Pancreas (tissue), 10 donors: Measurements from ENCODE around the gene VIT. TPM values are rescaled to one million over a fixed set of nuclear protein-coding genes. Genes with fewer than 3 reads are reported as not detected.

Experiments used
- ATAC-seq, 4 donors: fragments of 200-7000 bp; cut with Tn5 transposase; one replicate each; pipeline versions ENCODE4 v1.8.0 to v1.9.1; 2020; ENCODE audit warnings: mild to moderate bottlenecking in 4 of 4, moderate library complexity in 4 of 4
- DNase-seq, 6 donors: peaks; one replicate each; pipeline ENCODE4 v3.0.0-alpha.2; 2020
- FAIRE-seq: peaks from 2 replicates; lab custom pipeline; 2012; peaks lifted over from hg19 to GRCh38; lab: Jason Lieb, UNC
- H3K27ac ChIP-seq, 4 donors: fragments of 200-600 bp; sonication (generic); 1 replicate in 3 of 4; 2 replicates in 1 of 4; pipeline versions ENCODE4 v1.5.0 to v1.8.0; 2020
- H3K27me3 ChIP-seq, 4 donors: fragments of 200-600 bp; one replicate each; pipeline ENCODE4 v1.8.0; 2021
- H3K36me3 ChIP-seq, 3 donors: fragments of 200-600 bp; sonication (generic) in 1 of 3; one replicate each; pipeline versions ENCODE4 v1.5.0 to v1.8.0; 2020 to 2021
- H3K4me1 ChIP-seq, 3 donors: fragments of 200-600 bp; one replicate each; pipeline ENCODE4 v1.8.0; 2021
- H3K4me3 ChIP-seq, 4 donors: fragments of 200-600 bp; sonication (generic) in 2 of 4; one replicate each; pipeline versions ENCODE4 v1.5.0 to v1.8.0; 2020 to 2021
- H3K9me3 ChIP-seq, 4 donors: fragments of 200-600 bp; one replicate each; pipeline ENCODE4 v1.8.0; 2021
- WGBS, 2 donors: extraction: QIAGEN DNeasy Blood & Tissue Kit; methylation state at CpG; one replicate each; pipeline ENCODE4 v1.1.7; 2013; 5-methylcytosine and 5-hydroxymethylcytosine counted together
- intact Hi-C, 3 donors: fragments of 100-400 bp; cut with DNase I; formaldehyde crosslinking; loops; one replicate each; pipeline versions ENCODE4 v1.11.1 to v1.14.2; 2022
- polyA plus RNA-seq, 2 donors: library from polyadenylated mRNA; stranded (reverse); fragments of 200-250 nt; gene quantifications; one replicate each; pipeline ENCODE4 v1.2.3, GENCODE V29; 2013
- total RNA-seq, 6 donors: library from RNA; stranded (reverse); fragmentation: NEBNext Ultra II Directional in 4 of 6; extraction: Animal tissue kit (Norgen Biotek cat#: 25700) in 4 of 6; gene quantifications; one replicate each; pipeline versions ENCODE4 v1.2.1 to v1.2.4, GENCODE V29; 2021 to 2023
- TF ChIP-seq, protein P1 (sequence below), 4 donors: fragments of 200-600 bp; sonication (generic) in 3 of 4; IDR thresholded peaks; one replicate each; pipeline versions ENCODE4 v1.5.0 to v1.8.0; 2021; ENCODE audit warnings: antibody characterized with exemption in 4 of 4
- donor health status: healthy with polysubstance abuse.
- donor health status: DM: no; HTN: no; CAD: no; lungs with moderate emphysema.
- donor health status: DM: no; HTN: no; CAD: no.
- donor health status: control.
- donor health status: control.
- donor health status: Bipolar disorder and iron deficiency.
- donor health status: DM: yes; HTN: yes; CAD: no.
- donor health status: DM: no; HTN: no; CAD: no.
- donor health status: DM: no; HTN: no; CAD: no.
- donor health status: DM: yes; HTN: yes; CAD: no.

Gene VIT
- total and polyA plus RNA-seq, 8 donors = 0.19 to 2.9 (median 0.36) TPM

DNA sequence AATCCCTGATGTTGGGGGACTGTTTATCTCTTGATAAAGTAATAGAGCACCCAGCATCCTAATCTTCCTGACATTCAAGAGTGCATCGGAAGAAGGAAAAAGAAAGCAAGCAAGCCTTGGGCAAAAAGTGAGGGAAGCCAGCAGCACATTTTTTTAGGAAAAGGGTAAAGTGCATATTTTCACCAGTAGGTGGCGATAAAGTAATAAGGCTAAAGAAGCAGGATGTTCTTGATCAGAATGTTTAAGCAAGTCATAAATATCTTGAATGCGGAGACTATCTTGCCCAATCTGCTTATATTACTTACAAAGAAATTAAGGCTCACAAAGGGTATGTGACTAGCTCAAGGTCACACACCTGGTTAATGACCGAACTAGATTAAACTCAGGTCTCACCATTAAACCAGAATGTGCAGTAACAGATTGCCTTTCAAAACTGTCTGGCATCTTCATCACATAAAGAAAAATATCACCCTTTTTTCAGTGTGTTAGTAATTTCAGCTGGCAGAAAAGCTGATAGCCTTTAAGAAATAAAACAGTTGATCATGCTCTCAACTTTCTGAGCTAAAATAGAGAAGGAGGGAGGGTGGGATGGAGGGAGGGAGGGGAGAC, 83.8 kb downstream of the VIT start:
- ATAC-seq (peak in 3 of 4 donors; percentile 70 to 80 (median 74)), FAIRE-seq (no peak), DNase-seq (no peak)
- H3K27ac ChIP-seq = no peak overlapping the region
- no peaks in the 10 kb centered on the region for H3K27me3 ChIP-seq
- no peaks in the 10 kb centered on the region for H3K9me3 ChIP-seq
- no peak overlapping the region for H3K4me3 ChIP-seq
- H3K4me1 ChIP-seq = no peaks in the 10 kb centered on the region
- 0 to 2% methylated on average over 4 of the region's 4 CpGs for WGBS, 2 donors
- TF ChIP-seq, protein P1, sequence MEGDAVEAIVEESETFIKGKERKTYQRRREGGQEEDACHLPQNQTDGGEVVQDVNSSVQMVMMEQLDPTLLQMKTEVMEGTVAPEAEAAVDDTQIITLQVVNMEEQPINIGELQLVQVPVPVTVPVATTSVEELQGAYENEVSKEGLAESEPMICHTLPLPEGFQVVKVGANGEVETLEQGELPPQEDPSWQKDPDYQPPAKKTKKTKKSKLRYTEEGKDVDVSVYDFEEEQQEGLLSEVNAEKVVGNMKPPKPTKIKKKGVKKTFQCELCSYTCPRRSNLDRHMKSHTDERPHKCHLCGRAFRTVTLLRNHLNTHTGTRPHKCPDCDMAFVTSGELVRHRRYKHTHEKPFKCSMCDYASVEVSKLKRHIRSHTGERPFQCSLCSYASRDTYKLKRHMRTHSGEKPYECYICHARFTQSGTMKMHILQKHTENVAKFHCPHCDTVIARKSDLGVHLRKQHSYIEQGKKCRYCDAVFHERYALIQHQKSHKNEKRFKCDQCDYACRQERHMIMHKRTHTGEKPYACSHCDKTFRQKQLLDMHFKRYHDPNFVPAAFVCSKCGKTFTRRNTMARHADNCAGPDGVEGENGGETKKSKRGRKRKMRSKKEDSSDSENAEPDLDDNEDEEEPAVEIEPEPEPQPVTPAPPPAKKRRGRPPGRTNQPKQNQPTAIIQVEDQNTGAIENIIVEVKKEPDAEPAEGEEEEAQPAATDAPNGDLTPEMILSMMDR (IDR thresholded peaks at IDR 0.05) = peak; percentile 71 to 79 (median 76)
- H3K36me3 ChIP-seq = no peaks in the 10 kb centered on the region
- intact Hi-C loops = no loop called here

DNA sequence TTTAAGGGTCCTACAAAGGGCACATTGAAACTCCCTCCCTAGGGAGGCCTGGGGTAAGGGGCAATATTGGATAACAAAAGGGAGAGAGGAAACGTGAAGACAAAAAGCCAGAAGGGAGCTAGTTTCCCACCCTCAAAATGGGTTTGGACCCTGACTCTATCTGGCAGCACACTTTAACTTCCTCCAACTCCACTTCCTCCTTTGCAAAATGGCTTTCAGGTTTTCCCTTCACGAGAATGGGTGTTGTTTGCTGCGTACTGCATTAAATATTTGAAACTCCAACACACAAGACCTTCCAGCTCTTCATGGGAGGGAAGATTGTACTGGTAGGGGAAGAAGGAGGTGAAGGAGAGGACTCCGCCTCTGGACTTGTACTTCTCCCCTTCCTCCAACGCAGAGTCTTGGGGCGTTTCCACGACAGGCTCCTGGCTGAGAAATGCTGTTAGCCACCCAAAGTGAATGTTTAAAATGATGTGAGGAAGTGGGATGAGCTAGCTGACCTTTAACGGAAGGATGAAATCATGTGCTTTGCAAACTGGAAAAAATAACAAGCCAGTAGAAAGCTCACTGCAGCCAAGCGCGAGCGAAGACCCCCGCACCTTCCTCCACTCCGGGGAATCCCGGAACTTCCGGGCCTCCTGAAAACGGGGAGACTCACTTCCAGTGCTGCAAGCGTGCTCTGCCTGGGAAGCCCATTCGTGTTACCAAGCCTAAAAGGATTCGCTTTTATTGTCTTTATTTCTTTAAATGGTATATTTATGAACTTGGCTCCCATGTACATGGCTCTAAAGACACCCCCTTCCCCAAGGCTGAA, 85.6 kb downstream of the VIT start:
- 53 to 63% methylated on average over 19 of the region's 19 CpGs for WGBS, 2 donors
- Histone ChIP-seq H3K9me3 (no peaks in the 10 kb centered on the region), H3K4me3 (no peak overlapping the region), H3K27ac (no peak overlapping the region), H3K27me3 (no peaks in the 10 kb centered on the region), H3K4me1 (no peaks in the 10 kb centered on the region), H3K36me3 (no peaks in the 10 kb centered on the region)
- intact Hi-C loops = no loop called here
- no peak for ATAC-seq
- no peak for FAIRE-seq
- DNase-seq = no peak
- TF ChIP-seq, protein P1 (IDR thresholded peaks at IDR 0.05) = no peak

DNA sequence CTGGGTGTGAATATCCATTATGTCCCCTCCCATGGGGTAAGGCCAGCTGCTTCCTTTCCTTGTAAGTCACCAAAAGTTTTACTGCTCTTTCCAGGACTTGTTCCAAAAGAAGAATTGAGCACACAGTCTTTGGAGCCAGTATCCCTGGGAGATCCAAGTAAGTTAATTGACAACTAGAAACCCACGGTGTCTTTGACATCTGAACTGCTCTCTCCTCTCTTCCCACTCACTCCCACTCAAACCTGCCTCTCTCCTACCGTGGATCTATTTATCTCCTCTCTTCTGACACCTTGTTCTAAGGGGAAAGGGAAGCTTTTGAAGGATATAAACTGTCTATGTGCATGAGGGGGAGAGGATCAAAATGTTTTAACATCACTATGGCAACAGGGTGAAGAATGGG, 86.7 kb downstream of the VIT start:
- DNase-seq (no peak), ATAC-seq (no peak), FAIRE-seq (no peak)
- no peaks in the 10 kb centered on the region for H3K9me3 ChIP-seq
- TF ChIP-seq, protein P1 (IDR thresholded peaks at IDR 0.05) = no peak
- H3K4me3 ChIP-seq = no peak overlapping the region
- WGBS, 2 donors = 10 to 22% methylated on average over 2 of the region's 2 CpGs
- no peaks in the 10 kb centered on the region for H3K27me3 ChIP-seq
- H3K27ac ChIP-seq = no peak overlapping the region
- no peaks in the 10 kb centered on the region for H3K36me3 ChIP-seq
- no peaks in the 10 kb centered on the region for H3K4me1 ChIP-seq
- intact Hi-C loops = no loop called here

DNA sequence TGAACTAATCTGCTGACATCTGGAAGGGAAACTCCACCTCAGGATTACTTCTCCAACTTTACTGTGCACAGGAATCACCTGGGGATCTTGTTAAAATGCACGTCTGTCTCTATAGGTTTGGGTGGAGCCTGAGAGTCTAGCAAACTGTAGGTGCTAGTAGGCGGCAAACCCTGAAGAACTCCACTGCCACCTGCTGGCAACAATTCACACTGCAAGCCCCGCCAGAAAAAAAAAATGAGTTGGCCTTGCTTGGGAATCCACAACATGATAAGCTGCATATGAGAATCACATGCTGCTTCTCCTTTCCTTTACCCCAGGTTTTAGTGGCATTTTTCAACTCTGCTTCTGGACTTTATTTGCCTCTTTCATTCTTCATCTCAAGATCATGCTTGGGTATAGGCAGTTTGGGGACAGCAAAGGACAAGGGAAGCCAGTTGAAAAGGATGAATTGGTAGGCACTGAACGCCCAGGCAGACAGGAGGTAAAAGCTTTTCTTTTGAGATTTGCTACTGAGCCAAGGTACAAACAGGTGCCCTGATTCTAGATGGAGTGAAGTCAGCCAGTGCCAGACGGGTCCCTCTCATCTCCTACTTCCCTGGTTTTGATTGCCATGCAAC, 88.8 kb downstream of the VIT start:
- intact Hi-C loops = no loop called here
- no peaks in the 10 kb centered on the region for H3K36me3 ChIP-seq
- H3K27me3 ChIP-seq = no peaks in the 10 kb centered on the region
- no peak overlapping the region for H3K27ac ChIP-seq
- ATAC-seq = peak; percentile 69 to 98 (median 89)
- H3K9me3 ChIP-seq = no peaks in the 10 kb centered on the region
- no peak for FAIRE-seq
- WGBS, 2 donors = 26 to 31% methylated on average over 5 of the region's 5 CpGs
- TF ChIP-seq, protein P1 (IDR thresholded peaks at IDR 0.05) = peak; percentile 84 to 98 (median 94)
- DNase-seq = peak in 5 of 6 donors; percentile 39 to 77 (median 53)
- H3K4me1 ChIP-seq = no peaks in the 10 kb centered on the region
- H3K4me3 ChIP-seq = no peak overlapping the region
